ENCODE measurements around the gene SLC49A3. TPM values are rescaled to one million over a fixed set of nuclear protein-coding genes. Genes with fewer than 3 reads are reported as not detected.

SLC49A3 gene
- total and polyA plus RNA-seq, 2 of the 8 experiments (the other 6 are each of a cell fraction or from before 2014, with no cell fraction given): 5.0 to 8.8 TPM

DNA sequence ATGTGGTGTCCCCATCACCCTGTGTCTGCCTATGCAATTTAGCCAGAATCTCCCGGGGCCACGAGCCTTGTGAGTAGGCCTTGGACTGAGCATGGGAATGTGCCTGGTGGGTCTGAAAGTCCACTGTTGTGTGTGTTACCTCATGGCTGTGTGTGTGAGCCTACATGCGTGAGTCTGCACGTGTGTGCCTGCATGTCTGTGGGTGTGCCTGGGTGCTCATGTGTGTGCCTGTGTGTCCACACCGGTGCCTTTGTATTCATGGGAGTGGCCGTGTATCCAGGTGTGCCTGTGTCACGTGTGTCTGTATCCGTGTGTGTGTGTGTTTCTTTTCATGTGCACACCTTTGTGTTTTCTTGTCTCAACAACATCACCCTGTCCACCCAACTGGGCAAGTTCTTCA is 29.1 kb downstream of the SLC49A3 start:
- no peak overlapping the region for H2BK15ac ChIP-seq (ENCODE audit: low read length)
- no peaks in the 10 kb centered on the region for H3K79me1 ChIP-seq (ENCODE audit: low read depth, low read length)
- H3K27me3 ChIP-seq (replicated peaks in 1 of 4; ENCODE audit: control insufficient read depth in 3 of 4, extremely low read depth in 1 of 4, insufficient read depth in 3 of 4, low read length in 3 of 4): 0 out of 7 replicates have a peak, but pooled peaks cover 0 to 2% (median 0%) of the 10 kb centered on the region in 4 experiments
- no peak overlapping the region for H3K14ac ChIP-seq (ENCODE audit: insufficient read length)
- no peak overlapping the region for H2AFZ ChIP-seq (ENCODE audit: low read length)
- H3K4me2 ChIP-seq (ENCODE audit: insufficient read depth in 1 of 2, low read depth in 2 of 2, low read length in 2 of 2): no peak overlapping the region
- no peak overlapping the region for H3K4ac ChIP-seq (replicated peaks; ENCODE audit: insufficient read length, low read depth, low read length)
- no peaks in the 10 kb centered on the region for H3K9me3 ChIP-seq (ENCODE audit: insufficient read depth in 2 of 2, low read depth in 1 of 2, low read length in 1 of 2)
- no peak overlapping the region for H2BK120ac ChIP-seq (replicated peaks; ENCODE audit: low read depth, low read length)
- H2AK5ac ChIP-seq (ENCODE audit: low read depth, low read length): no peak overlapping the region
- no peak overlapping the region for H2BK5ac ChIP-seq (ENCODE audit: low read depth, low read length)
- no peak overlapping the region for H4K91ac ChIP-seq (replicated peaks; ENCODE audit: insufficient read length, low read length)
- ChIA-PET CTCF (ENCODE audit: partially characterized antibody) (no interaction called here), POLR2A (ENCODE audit: partially characterized antibody) (interaction anchor here (0.6 kb wide), 1 partner anchor 328 kb away, joined by 3 read pairs; no protein-coding TSS in a partner anchor)
- H3K79me2 ChIP-seq (ENCODE audit: control insufficient read depth in 1 of 2, insufficient read depth in 2 of 2, low read length in 2 of 2): no peaks in the 10 kb centered on the region
- H3K4me1 ChIP-seq (replicated peaks in 1 of 4; ENCODE audit: control insufficient read depth in 3 of 4, insufficient read depth in 4 of 4, low read length in 3 of 4): no peaks in the 10 kb centered on the region
- no peak overlapping the region for H4K5ac ChIP-seq (ENCODE audit: insufficient read length, low read depth, low read length)
- FAIRE-seq (no peak), DNase-seq (ENCODE audit: low read depth in 1 of 2, low spot score in 2 of 2) (no peak)
- peaks cover 0 to 22% of the 10 kb centered on the region in 2 experiments for H4K20me1 ChIP-seq (replicated peaks in 1 of 2; ENCODE audit: control insufficient read depth in 1 of 2, insufficient read depth in 2 of 2, low read length in 2 of 2)
- WGBS, 2 experiments (ENCODE audit: extremely low coverage in 1 of 2, insufficient coverage in 1 of 2, insufficient read length in 1 of 2, insufficient replicate concordance in 2 of 2, low coverage in 1 of 2, low lambda C conversion rate in 2 of 2, missing lambda C conversion rate in 1 of 2): 93% methylated on average over 8 of the region's 8 CpGs; no CpG with 5 or more reads in 1 of the 2 experiments
- no peaks in the 10 kb centered on the region; a peak in 1 of 8 replicates for H3K36me3 ChIP-seq (ENCODE audit: control insufficient read depth in 2 of 4, insufficient read depth in 4 of 4, low read length in 3 of 4)
- H3K9ac ChIP-seq (replicated peaks in 1 of 4; ENCODE audit: extremely low read depth in 1 of 4, low read depth in 3 of 4, low read length in 3 of 4): no peak overlapping the region; a peak in 1 of 7 replicates
- no peak overlapping the region for H2BK20ac ChIP-seq (ENCODE audit: low read length)
- no peak overlapping the region for H3K27ac ChIP-seq (ENCODE audit: low read depth, low read length)
- H3K4me3 ChIP-seq (ENCODE audit: extremely low read depth in 1 of 4, insufficient read depth in 2 of 4, low read depth in 3 of 4, low read length in 4 of 4): no peak overlapping the region
- no peak overlapping the region for H3K23ac ChIP-seq (ENCODE audit: insufficient read length)
- TF ChIP-seq MAFK (IDR thresholded peaks at IDR 0.05; ENCODE audit: low read depth, low read length) (no peak), SRF (IDR thresholded peaks at IDR 0.05; ENCODE audit: low read depth, low read length) (no peak), CHD2 (IDR thresholded peaks at IDR 0.05; ENCODE audit: low read length) (no peak), RAD21 (IDR thresholded peaks at IDR 0.05 in 1 of 2, conservative IDR thresholded peaks at IDR 0.05 in 1 of 2; ENCODE audit: low read depth in 2 of 2, low read length in 2 of 2) (no peak), SIX5 (IDR thresholded peaks at IDR 0.05; ENCODE audit: low read depth, low read length) (no peak), SP4 (IDR thresholded peaks at IDR 0.05; ENCODE audit: low read length) (no peak), BCL11A (IDR thresholded peaks at IDR 0.05; ENCODE audit: low read depth in 2 of 2, low read length in 2 of 2) (no peak), GABPA (IDR thresholded peaks at IDR 0.05; ENCODE audit: borderline replicate concordance, insufficient read depth, low read length) (no peak), RFX5 (IDR thresholded peaks at IDR 0.05; ENCODE audit: borderline replicate concordance, low read depth, low read length) (no peak), YY1 (IDR thresholded peaks at IDR 0.05; ENCODE audit: low read depth, low read length) (no peak)
- TF ChIP-seq, protein P1, sequence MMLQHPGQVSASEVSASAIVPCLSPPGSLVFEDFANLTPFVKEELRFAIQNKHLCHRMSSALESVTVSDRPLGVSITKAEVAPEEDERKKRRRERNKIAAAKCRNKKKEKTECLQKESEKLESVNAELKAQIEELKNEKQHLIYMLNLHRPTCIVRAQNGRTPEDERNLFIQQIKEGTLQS (IDR thresholded peaks at IDR 0.05; ENCODE audit: insufficient read depth, low read depth, low read length): no peak
- H3K56ac ChIP-seq (replicated peaks; ENCODE audit: insufficient read length, low read depth, low read length): no peak overlapping the region
- no peak overlapping the region for H4K8ac ChIP-seq (ENCODE audit: extremely low read depth, insufficient read depth, low read length)
- H2BK12ac ChIP-seq (ENCODE audit: low read depth, low read length): no peak overlapping the region
- H3K23me2 ChIP-seq (ENCODE audit: low read depth, low read length): peaks cover 7% of the 10 kb centered on the region; the same call in 1 of the 2 replicates
- no peak overlapping the region for H3K18ac ChIP-seq (ENCODE audit: extremely low read depth, low read length)

Measured in H1 (cell line).